Gastroesophageal sphincter (tissue), 2 donors: Measurements from ENCODE around the gene MRAP2.

Source experiments
- POLR2A ChIP-seq, 2 donors: fragments of 450-650 bp; IDR thresholded peaks; one replicate each; pipeline ENCODE4 v1.6.1; 2017; ENCODE audit warnings: antibody characterized with exemption in 2 of 2, mild to moderate bottlenecking in 2 of 2, moderate library complexity in 1 of 2
- POLR2AphosphoS5 ChIP-seq: sonication (generic); formaldehyde crosslinking; IDR thresholded peaks from one replicate; pipeline ENCODE4 v1.6.1; 2017; ENCODE audit warnings: antibody characterized with exemption

- no peak for TF ChIP-seq POLR2AphosphoS5
- no peak for TF ChIP-seq POLR2A (IDR thresholded peaks at IDR 0.05)
These were observed 17.5 kb upstream of the MRAP2 start for GRCh38 chr6:84016029-84016428.
